NCI-H146 treated with DMSO at 0.1 percent for 48 hours (cell line): ENCODE measurements around the gene SMAD3.
"Not testable (repeated sequence)": the region's sequence is repeated elsewhere in the genome, so short reads cannot be mapped to it uniquely, and the experiment has no call there.

Experiments used
- DNase-seq: peaks from one replicate; lab custom pipeline; 2025; ENCODE audit not compliant: unreplicated experiment; lab: John Stamatoyannopoulos, UW

SMAD3 gene

DNA sequence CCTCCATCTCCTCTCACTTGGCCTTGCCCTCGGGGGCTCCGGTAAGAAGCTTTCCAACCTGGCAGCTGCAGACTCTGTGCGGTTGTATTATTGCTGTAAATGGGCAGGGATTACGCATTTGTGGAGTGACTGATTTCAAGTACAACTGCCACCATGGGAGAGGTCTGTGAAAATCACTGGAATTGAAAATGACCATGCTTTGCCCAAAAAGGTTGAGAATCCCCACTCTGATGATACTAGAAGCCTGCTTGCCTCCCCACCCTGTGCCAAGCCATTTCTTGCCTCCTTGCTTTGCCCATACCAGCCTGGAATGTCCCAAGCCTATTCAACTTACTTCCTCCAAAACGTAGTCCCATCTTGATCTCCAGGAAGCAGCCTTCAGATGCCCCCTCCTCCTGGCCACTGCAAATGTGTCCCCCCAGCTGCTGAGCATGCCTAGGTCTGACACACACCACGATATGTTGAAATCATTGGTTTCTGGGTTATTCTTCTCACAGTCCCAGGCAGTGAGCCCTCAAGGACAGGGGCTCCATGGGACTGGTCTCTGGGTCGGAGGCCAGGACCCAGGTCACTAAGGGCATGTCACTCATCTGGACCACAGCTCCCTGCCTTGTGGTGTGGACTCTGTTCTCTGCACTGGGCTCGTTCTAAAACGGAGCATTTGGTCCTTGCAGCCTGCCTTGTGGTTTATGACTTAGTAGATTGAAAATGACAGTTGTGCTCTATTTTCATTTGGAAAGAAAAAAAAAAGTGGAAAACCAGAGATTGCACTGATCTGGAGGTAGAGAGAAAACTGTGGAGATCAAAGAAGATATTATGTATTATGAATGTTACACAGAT is 42.9 kb downstream of the SMAD3 start:
- DNase-seq: no peak

DNA sequence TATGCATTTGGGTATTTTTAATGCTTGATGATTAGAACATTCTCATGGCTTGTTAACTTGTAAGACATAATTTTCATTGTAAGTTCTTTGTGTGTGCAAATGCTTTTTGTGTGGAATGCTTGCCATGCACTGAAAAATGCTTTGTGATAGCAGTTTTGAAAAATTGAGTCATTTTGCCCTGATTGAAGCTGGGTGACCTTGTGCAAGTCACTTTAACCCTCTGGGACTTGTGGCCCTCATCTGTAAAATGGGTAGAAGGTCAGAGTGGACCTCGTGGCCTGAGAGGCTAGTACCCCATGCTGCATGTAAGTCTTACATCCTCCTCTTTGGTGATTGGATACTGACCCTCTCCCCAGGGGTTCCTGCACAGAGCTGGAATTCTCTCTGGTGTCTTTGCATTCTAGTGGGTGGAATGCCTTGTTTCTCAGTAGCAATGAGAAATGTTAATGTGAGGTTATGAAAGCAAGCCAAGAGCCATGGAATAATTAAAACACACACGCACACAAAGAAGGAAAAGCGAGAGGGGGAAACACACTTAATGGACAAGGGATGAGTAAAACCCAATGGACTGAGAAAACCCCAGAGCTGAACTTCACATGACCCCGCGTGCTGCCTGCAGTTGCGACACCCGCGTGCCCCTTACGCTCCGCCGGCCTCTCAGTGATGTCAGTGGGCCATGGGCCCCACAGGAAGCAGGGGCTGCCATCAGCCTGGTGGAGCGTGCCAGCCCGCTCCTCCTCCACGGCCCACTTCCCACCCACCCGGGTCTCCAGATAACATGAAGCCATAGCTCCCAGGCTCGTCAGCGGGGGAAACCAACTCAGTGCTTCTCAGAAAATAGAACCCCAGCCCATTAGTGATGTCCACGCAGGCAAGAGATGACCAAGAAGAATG is 44.0 kb downstream of the SMAD3 start:
- DNase-seq: no peak

- DNase-seq: no peak
Observed at GRCh38 chr15:67110361-67110781, 45.0 kb downstream of the SMAD3 start.

- DNase-seq: no peak
Observed at GRCh38 chr15:67110958-67111864, 45.8 kb downstream of the SMAD3 start.

DNA sequence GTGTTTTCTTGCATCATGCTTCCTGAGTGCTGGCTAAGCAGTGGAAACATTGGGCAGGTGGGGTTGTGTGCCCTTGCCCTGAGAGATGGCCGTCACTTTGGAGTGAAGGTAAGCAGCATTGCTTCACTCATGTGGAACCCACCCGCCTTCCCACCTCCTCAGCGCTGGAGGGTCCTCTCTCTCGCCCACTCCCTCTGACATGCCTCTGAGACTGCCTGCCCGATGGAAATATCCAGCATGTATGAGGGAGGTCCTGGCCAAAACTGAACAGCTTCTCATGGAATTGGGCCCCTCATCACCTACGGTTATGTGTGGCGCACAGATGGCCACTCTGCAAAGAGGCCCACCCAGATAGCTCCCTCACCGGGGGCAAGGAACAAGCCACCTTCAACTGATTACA is 48.6 kb downstream of the SMAD3 start:
- no peak for DNase-seq

DNA sequence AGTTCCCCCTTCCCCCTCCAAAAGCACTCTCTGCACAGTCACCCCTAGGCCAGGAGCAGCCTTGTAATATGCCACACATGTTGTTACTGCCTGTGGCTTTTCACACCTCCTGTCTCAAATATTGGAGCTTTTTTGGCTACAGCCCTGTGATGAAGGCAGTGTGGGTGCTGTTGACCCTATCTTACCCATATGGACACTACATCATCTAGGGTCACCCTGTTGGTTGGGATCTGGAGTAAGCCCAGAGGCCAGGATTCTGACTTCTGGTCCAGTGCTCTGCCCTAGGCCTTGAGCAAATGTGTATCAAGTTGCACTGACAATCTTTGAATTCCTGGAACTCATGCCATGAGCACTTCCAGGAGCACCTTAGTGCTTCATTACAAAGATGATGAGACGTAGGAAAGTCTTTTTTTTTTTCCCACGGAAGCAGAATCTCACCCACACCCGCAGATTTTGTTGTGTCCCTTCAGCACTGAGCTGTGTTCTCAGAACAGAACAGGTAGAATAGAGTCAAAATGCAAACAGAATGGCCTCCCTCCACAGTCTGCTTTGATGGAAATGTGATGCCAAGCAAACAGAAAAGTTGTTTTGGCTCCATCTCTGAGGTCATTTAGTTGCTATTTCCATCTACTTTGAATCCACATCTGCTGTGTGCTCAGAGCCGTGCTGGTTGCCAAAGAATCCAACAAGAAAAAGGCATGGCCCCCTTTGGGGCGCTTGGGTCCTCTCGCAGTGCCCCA is 49.6 kb downstream of the SMAD3 start:
- no peak for DNase-seq

- DNase-seq: no peak
Observed at GRCh38 chr15:67115586-67115969, 50.2 kb downstream of the SMAD3 start.

- no peak for DNase-seq
Observed at GRCh38 chr15:67116742-67117141, 51.3 kb downstream of the SMAD3 start.

DNA sequence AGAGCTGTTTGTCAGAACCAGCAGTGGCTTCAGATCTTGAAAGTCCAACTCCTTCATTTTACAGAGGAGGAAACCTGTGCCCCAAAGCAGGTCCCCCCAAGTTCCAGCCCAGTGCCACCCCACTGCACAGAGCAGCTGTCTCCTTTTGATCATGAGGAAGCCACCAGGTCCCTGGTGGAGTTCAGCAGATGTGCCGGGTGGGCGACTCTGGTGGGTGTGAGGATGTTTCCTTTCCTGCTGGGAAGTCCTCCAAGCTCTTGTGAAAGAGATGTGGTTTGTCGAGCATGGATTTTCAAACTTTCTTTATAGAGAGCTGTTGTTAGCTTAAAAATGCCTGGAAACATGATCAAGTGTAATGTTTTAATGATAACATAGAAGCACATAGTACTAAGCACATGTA is 52.0 kb downstream of the SMAD3 start:
- no peak for DNase-seq

- no peak for DNase-seq
Observed at GRCh38 chr15:67118808-67119207, 53.4 kb downstream of the SMAD3 start.

DNA sequence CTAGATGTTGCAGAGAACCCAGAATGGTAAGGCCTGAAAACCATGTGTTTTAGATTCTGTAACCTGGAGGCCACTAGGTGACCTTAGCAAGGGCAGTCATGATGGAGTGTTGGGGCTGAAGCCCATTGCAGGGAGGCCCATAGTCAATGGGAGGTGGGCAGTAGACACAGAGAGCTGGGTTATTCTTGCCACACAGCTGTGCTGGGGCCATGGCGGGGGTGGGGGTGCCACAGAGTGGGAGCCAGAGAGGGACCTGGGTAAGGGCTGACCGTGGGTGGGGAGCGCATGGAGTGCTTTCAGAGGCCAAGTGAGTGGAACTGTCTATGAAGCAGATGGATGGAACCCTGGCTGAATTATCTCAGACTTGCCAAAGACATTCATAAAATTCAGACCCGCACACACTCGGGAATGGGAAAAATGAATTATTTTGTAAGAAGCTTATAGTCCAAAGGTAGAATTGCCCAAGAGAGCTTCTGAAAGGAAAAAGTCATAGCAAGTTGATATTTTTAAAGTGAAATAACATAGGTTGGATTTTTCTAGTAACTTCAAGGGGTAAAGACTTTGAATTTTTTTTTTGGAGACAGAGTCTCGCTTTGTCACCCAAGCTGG is 53.9 kb downstream of the SMAD3 start:
- no peak for DNase-seq

DNA sequence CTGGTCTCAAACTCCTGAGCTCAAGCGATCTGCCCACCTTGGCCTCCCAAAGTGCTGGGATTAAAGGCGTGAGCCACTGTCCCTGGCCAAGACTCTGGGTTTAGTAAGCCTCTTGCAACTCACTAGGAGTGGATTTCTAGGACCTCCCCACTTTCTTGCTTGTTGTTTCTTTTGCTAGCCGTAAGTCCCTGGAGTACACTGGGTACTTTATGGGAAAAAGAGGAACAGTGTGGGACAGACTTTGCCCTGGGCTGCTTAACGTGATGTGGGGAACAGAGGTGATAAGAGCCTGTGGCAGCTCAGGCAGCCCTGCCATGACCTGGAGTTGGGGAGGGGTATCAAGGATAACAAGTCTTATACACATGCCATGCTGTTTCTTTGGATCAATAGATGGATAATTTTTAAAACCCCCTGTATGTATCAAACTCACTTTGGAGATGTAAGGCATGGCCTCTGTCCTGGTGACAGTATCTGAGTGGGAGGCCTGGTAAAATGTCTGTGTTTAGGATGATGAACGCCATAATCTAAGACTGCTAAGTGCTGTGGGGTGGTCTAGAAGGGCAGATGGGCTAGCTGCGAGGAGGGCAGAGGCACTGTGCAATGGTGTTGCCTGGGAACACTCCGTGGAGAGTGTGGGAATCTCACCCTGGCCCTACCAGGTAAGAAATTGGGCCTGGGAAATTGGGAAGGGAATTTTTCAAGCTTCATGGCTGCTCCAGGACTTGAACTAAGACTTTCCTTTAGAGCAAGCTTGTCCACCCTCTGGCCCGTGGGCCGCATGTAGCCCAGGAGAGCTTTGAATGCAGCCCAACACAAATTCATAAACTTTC is 54.8 kb downstream of the SMAD3 start:
- DNase-seq: no peak

DNA sequence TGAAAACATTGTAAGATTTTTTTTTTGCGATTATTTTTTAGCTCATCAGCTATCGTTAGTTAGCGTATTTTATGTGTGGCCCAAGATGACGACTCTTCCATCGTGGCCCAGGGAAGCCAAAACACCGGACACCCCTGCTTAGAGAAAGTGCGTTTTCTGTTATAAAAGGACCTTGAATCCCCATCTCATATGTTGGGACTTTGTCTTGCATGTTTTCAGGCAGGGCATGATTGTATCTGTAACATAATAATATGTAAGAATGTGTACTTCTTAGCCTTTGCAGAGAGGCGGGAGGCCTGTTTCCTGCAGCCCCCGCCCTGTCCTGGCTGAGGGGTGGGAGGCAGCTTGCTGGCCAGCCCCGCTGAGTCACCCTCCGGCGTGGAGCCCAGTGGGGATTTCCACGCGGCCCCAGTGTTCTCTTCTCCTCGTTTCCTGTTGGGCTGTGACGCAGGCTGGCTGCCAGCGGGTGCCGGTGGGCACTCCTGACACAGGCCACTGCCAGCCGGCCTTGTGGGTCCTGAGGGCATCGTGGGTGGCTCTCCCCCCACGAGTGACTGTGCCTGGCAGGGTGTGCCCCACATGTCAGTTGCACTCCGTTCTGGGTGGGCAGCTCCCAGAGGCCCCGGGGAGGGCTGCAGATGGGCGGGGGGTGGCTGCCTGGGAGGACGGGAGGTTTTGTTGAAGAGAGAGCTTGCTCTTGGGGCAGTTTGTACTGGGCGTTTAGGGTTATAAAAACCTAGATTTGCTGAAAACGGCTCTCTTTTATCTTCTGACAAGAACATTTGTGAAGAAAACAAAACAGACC is 55.6 kb downstream of the SMAD3 start:
- DNase-seq: no peak

DNA sequence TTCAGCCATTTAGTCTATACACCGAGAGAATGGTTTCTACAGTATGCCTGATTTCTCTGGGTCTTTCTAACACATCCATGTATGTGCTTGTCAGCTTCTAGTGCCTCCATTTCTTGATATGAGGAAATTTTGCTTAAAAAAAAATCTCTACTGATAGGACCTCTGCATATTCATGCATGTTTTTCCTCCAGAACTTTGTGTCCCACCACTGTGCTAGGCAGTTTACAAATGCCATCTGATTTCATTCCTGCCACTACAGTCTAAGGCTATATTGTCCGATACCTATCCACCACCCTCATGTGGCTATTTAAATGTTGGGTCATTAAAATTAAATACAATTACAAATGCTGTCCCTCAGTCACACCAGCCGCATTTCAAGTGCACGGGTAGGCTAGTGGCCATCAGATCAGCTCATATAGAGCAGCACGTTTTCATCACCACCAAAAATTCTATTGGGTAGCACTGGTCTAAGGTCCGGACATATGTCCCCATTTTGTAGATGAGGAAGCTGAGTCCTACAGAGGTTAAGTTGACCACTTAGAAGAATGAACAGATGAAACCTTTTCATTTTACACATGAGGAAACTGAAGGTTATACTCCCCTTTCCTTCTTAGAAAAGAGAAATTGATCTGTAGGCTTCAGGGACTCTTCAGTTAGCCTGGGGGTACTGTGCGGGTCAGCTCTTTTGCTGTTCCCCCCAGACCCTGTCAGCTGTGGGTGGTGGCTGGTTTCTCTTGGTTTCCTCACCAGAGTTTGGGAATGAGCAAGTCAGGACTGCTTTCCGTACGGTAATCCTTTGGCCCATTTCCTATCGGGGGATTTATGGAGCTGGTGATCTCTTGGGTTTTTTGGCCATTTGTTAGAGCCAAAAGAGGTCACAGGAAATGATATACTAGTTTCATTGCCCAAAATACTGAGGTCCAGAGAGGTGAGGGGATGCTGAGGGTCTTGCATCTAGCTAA is 56.5 kb downstream of the SMAD3 start:
- no peak for DNase-seq

- DNase-seq: not testable (repeated sequence)
Observed at GRCh38 chr15:67122816-67123215, 57.4 kb downstream of the SMAD3 start.

DNA sequence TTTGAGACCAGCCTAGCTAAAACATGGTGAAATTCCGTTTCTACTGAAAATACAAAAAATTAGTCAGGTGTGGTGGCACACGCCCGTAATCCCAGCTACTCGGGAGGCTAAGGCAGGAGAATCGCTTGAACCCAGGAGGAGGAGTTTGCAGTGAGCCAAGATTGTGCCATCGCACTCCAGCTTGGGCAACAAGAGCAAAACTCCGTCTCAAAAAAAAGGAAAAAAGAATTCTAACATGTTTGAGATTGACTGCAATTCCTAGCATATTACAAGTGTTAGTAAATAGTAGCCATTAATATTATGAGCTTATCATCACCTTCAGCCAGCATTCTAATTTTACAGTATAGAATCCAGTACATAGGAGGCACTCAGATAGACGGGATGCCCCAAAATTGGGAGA is 57.9 kb downstream of the SMAD3 start:
- not testable (repeated sequence) for DNase-seq

- peak; percentile 34 for DNase-seq
Observed at GRCh38 chr15:67124111-67124510, 58.7 kb downstream of the SMAD3 start.
